ENCODE measurements around the gene ANTXR1. TPM values are rescaled to one million over a fixed set of nuclear protein-coding genes. Genes with fewer than 3 reads are reported as not detected.
A peak's percentile ranks its signal among the peaks of the same experiment; 100 is the strongest.
"Not testable (repeated sequence)": the region's sequence is repeated elsewhere in the genome, so short reads cannot be mapped to it uniquely, and the experiment has no call there.

ANTXR1 gene
- total RNA-seq, 1 experiment from 2014 or later: 67.4 TPM

GRCh38 chr2:69216535-69217332 is 203.8 kb downstream of the ANTXR1 start:
- no peaks in the 10 kb centered on the region for H3K27me3 ChIP-seq
- no peaks in the 10 kb centered on the region for H3K9me3 ChIP-seq (replicated peaks)
- H3K4me3 ChIP-seq: no peak overlapping the region
- DNase-seq: peak; percentile 88 to 95
- peaks cover 47% of the 10 kb centered on the region for H3K4me1 ChIP-seq
- H3K27ac ChIP-seq: peak overlapping the region; percentile 38
- peaks cover 13% of the 10 kb centered on the region; the same call in 1 of the 2 replicates for H3K36me3 ChIP-seq

GRCh38 chr2:69217333-69218080 is 204.5 kb downstream of the ANTXR1 start:
- Histone ChIP-seq H3K9me3 (replicated peaks) (no peaks in the 10 kb centered on the region), H3K27ac (peak overlapping the region; percentile 38), H3K4me1 (peaks cover 52% of the 10 kb centered on the region), H3K27me3 (no peaks in the 10 kb centered on the region), H3K36me3 (peaks cover 13% of the 10 kb centered on the region; the same call in 1 of the 2 replicates), H3K4me3 (no peak overlapping the region)
- no peak for DNase-seq

GRCh38 chr2:69221512-69221911 is 208.5 kb downstream of the ANTXR1 start:
- no peak for DNase-seq

GRCh38 chr2:69221960-69222751 is 209.2 kb downstream of the ANTXR1 start:
- Histone ChIP-seq H3K4me3 (no peak overlapping the region), H3K9me3 (replicated peaks) (no peaks in the 10 kb centered on the region), H3K27me3 (no peaks in the 10 kb centered on the region), H3K27ac (no peak overlapping the region; the same call in 1 of the 2 replicates), H3K4me1 (peaks cover 49% of the 10 kb centered on the region), H3K36me3 (peaks cover 8% of the 10 kb centered on the region)
- DNase-seq: no peak

More at GRCh38 chr2:69221512-69221911, 208.5 kb downstream of the ANTXR1 start:
- peaks cover 4% of the 10 kb centered on the region for H3K36me3 ChIP-seq
- no peaks in the 10 kb centered on the region for H3K9me3 ChIP-seq (replicated peaks)
- H3K27me3 ChIP-seq: no peaks in the 10 kb centered on the region
- peaks cover 56% of the 10 kb centered on the region for H3K4me1 ChIP-seq
- H3K27ac ChIP-seq: no peak overlapping the region
- H3K4me3 ChIP-seq: no peak overlapping the region

- Histone ChIP-seq H3K4me1 (peaks cover 40% of the 10 kb centered on the region), H3K9me3 (replicated peaks) (no peaks in the 10 kb centered on the region), H3K27me3 (no peaks in the 10 kb centered on the region), H3K27ac (no peak overlapping the region; the same call in 1 of the 2 replicates), H3K36me3 (peaks cover 8% of the 10 kb centered on the region), H3K4me3 (no peak overlapping the region)
- no peak for DNase-seq
Measured at GRCh38 chr2:69222953-69223658, 210.1 kb downstream of the ANTXR1 start.

- H3K36me3 ChIP-seq: peaks cover 11% of the 10 kb centered on the region
- no peak overlapping the region for H3K4me3 ChIP-seq
- H3K4me1 ChIP-seq: peaks cover 40% of the 10 kb centered on the region
- peak overlapping the region; percentile 49 for H3K27ac ChIP-seq
- no peaks in the 10 kb centered on the region for H3K27me3 ChIP-seq
- no peak for DNase-seq
- H3K9me3 ChIP-seq (replicated peaks): no peaks in the 10 kb centered on the region
Measured at GRCh38 chr2:69223759-69224511, 211.0 kb downstream of the ANTXR1 start.

GRCh38 chr2:69224512-69224837 is 211.5 kb downstream of the ANTXR1 start:
- Histone ChIP-seq H3K4me3 (no peak overlapping the region), H3K4me1 (peaks cover 40% of the 10 kb centered on the region), H3K36me3 (peaks cover 11% of the 10 kb centered on the region), H3K27me3 (no peaks in the 10 kb centered on the region), H3K9me3 (replicated peaks) (no peaks in the 10 kb centered on the region), H3K27ac (peak overlapping the region; percentile 49)
- DNase-seq: peak; percentile 78 to 83

GRCh38 chr2:69225933-69226332 is 213.0 kb downstream of the ANTXR1 start:
- H3K9me3 ChIP-seq (replicated peaks): no peaks in the 10 kb centered on the region
- H3K27me3 ChIP-seq: no peaks in the 10 kb centered on the region
- peaks cover 40% of the 10 kb centered on the region for H3K4me1 ChIP-seq
- H3K36me3 ChIP-seq: peaks cover 20% of the 10 kb centered on the region
- H3K4me3 ChIP-seq: no peak overlapping the region
- no peak overlapping the region for H3K27ac ChIP-seq
- no peak for DNase-seq

GRCh38 chr2:69226903-69227302 is 213.9 kb downstream of the ANTXR1 start:
- Histone ChIP-seq H3K9me3 (replicated peaks) (no peaks in the 10 kb centered on the region), H3K27me3 (no peaks in the 10 kb centered on the region), H3K4me3 (no peak overlapping the region), H3K4me1 (peaks cover 36% of the 10 kb centered on the region), H3K36me3 (peaks cover 20% of the 10 kb centered on the region), H3K27ac (no peak overlapping the region)
- DNase-seq: no peak

GRCh38 chr2:69227716-69228115 is 214.7 kb downstream of the ANTXR1 start:
- Histone ChIP-seq H3K4me3 (no peak overlapping the region), H3K27ac (no peak overlapping the region), H3K27me3 (no peaks in the 10 kb centered on the region), H3K4me1 (peaks cover 28% of the 10 kb centered on the region), H3K36me3 (peaks cover 20% of the 10 kb centered on the region), H3K9me3 (replicated peaks) (no peaks in the 10 kb centered on the region)
- DNase-seq: no peak

GRCh38 chr2:69230946-69231345 is 218.0 kb downstream of the ANTXR1 start:
- H3K9me3 ChIP-seq (replicated peaks); H3K4me1 ChIP-seq; H3K27me3 ChIP-seq; H3K27ac ChIP-seq; H3K4me3 ChIP-seq; DNase-seq: not testable (repeated sequence)
- peaks cover 20% of the 10 kb centered on the region for H3K36me3 ChIP-seq

- Histone ChIP-seq H3K27me3 (no peaks in the 10 kb centered on the region), H3K27ac (no peak overlapping the region)
Measured at GRCh38 chr2:69231612-69232277, 218.8 kb downstream of the ANTXR1 start.

GRCh38 chr2:69235835-69236234 is 222.9 kb downstream of the ANTXR1 start:
- H3K27ac ChIP-seq, DNase-seq: not testable (repeated sequence)
- H3K36me3 ChIP-seq: peaks cover 16% of the 10 kb centered on the region

More at GRCh38 chr2:69231612-69232277, 218.8 kb downstream of the ANTXR1 start:
- Histone ChIP-seq H3K4me1 (no peaks in the 10 kb centered on the region), H3K4me3 (no peak overlapping the region), H3K9me3 (replicated peaks) (no peaks in the 10 kb centered on the region), H3K36me3 (peaks cover 15% of the 10 kb centered on the region)
- no peak for DNase-seq

More at GRCh38 chr2:69235835-69236234, 222.9 kb downstream of the ANTXR1 start:
- H3K27me3 ChIP-seq; H3K4me1 ChIP-seq; H3K9me3 ChIP-seq (replicated peaks); H3K4me3 ChIP-seq: not testable (repeated sequence)
